SU-DHL-6 (cell line): ENCODE results near the gene NOBOX.
"Not testable (repeated sequence)": the region's sequence is repeated elsewhere in the genome, so short reads cannot be mapped to it uniquely, and the experiment has no call there.

ENCODE experiments used
- CTCF ChIP-seq: fragments of 200-600 bp; sonication (generic); IDR thresholded peaks from one replicate; pipeline ENCODE4 v1.5.1; 2017; ENCODE audit warnings: antibody characterized with exemption, mild to moderate bottlenecking, low read length, moderate library complexity; ENCODE audit not compliant: insufficient read depth, poor library complexity, severe bottlenecking
- EZH2phosphoT487 ChIP-seq: fragments of 200-600 bp; sonication (generic), shearing (Covaris generic); conservative IDR thresholded peaks from 2 replicates; pipeline ENCODE4 v1.6.1; 2018; ENCODE audit warnings: mild to moderate bottlenecking, antibody characterized with exemption, low read length, moderate library complexity, mixed read lengths

GRCh38 chr7:144356185-144356584, 47.3 kb downstream of the NOBOX start:
- not testable (repeated sequence) for TF ChIP-seq CTCF, EZH2phosphoT487
